ENCODE measurements around the gene ERC1.
"Not testable (repeated sequence)": the region's sequence is repeated elsewhere in the genome, so short reads cannot be mapped to it uniquely, and the experiment has no call there.

ERC1 gene

DNA sequence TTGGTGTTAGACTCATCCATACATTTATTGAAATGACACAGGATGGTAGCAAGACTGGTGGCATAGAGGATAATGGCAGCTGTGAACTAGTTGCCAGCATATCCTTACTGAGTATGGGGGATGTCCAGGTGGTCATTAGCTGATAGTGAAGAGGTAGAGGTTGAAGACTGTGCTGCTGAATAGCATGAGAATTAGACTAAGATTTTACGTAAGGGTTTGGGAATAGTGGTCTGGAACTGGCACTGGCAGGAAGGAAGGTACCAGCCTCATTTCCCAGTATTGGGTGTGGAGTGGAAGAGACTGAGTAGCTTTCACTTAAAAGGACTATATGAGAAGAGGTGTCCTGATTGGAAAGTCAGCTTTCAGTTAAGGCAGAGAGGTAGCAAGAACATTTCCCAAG lies 6.5 kb downstream of the ERC1 start:
- Mint-ChIP-seq H3K9me3 (no peaks in the 10 kb centered on the region), H3K27ac (no peak overlapping the region), H3K27me3 (ENCODE audit: low read depth) (no peaks in the 10 kb centered on the region), H3K4me1 (ENCODE audit: low read depth) (peaks cover 9% of the 10 kb centered on the region), H3K36me3 (ENCODE audit: low read depth) (peaks cover 4% of the 10 kb centered on the region), H3K4me3 (no peak overlapping the region)

DNA sequence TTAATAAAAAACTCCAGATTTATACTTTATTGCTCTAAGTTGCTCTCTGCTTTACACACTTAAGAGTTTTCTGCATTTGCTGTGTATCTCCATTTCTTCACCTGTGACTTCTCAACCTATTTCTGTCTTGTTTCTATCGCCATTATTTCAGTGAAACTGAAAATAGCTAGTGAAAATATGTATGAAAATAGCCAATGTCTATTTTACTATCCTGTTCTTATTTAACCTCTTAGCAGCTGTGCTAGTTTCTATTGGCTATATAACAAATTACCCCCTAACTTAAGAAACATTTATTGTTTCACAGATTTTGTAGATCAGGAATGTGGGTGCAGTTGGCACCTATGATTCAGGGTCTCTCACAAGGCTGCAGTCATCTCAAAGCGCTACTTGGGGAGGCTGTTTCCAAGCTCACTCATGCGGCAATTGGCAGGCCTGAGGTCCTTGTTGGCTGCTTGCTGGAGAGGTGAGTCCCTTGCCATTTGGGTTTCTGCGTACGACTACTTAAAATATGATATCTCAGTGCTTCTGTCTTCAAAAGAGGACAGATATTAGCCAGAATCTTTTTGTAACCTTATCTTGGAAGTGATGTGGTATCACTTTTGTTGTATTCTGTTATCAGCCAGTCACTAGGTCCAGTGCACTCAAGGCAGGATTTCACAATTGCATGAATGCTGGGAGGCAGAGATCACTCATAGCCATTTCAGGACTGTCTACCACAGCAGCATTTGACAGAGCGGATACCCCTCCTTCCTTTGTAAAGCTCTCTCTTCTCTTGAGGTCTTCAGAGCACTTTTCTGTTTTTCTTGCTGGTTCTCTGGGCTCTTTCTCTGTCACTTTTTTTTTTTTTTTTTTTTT lies 7.2 kb downstream of the ERC1 start:
- H3K27me3 Mint-ChIP-seq (ENCODE audit: low read depth) = no peaks in the 10 kb centered on the region
- H3K4me3 Mint-ChIP-seq = no peak overlapping the region
- H3K9me3 Mint-ChIP-seq = no peaks in the 10 kb centered on the region
- peaks cover 6% of the 10 kb centered on the region for H3K4me1 Mint-ChIP-seq (ENCODE audit: low read depth)
- H3K36me3 Mint-ChIP-seq (ENCODE audit: low read depth) = peaks cover 4% of the 10 kb centered on the region
- H3K27ac Mint-ChIP-seq = no peak overlapping the region

DNA sequence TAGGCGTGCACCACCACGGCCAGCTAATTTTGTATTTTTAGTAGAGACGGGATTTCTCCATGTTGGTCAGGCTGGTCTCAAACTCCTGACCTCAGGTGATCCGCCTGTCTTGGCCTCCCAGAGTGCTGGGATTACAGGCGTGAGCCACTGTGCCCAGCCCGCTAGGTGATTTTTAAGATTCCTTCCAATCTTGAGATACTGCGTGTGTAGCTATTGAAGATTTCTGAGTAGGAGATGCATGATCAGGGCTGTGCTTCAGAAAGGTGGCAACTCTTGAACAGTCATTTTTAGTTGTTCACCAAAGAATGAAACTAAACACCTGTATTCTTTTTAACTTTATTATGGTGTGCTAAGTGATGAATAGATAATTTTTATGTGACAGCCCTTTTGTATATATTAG lies 8.7 kb downstream of the ERC1 start:
- H3K27me3 Mint-ChIP-seq (ENCODE audit: low read depth); H3K4me1 Mint-ChIP-seq (ENCODE audit: low read depth); H3K9me3 Mint-ChIP-seq; H3K4me3 Mint-ChIP-seq; H3K36me3 Mint-ChIP-seq (ENCODE audit: low read depth); H3K27ac Mint-ChIP-seq: not testable (repeated sequence)

DNA sequence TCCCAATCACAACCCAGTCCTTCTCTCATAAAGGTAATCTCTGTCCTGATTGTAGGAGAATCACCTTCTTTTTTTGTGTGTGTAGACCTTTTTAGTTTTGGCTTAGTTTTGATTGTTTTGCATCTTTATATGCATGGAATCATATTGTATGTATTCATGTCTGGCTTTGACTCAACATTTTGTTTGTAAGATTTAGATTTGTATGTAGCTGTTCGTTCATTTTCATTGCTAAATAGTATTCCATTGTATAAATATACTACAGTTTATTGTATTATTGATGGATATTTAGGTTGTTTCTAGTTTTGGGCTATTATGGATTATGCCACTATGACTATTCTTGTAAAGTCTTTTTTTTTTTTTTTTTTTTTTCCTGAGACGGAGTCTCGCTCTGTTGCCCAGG lies 10.5 kb downstream of the ERC1 start:
- Mint-ChIP-seq H3K36me3 (ENCODE audit: low read depth) (peaks cover 6% of the 10 kb centered on the region), H3K27ac (no peak overlapping the region), H3K9me3 (no peaks in the 10 kb centered on the region), H3K4me3 (no peak overlapping the region), H3K4me1 (ENCODE audit: low read depth) (peaks cover 5% of the 10 kb centered on the region), H3K27me3 (ENCODE audit: low read depth) (no peaks in the 10 kb centered on the region)

DNA sequence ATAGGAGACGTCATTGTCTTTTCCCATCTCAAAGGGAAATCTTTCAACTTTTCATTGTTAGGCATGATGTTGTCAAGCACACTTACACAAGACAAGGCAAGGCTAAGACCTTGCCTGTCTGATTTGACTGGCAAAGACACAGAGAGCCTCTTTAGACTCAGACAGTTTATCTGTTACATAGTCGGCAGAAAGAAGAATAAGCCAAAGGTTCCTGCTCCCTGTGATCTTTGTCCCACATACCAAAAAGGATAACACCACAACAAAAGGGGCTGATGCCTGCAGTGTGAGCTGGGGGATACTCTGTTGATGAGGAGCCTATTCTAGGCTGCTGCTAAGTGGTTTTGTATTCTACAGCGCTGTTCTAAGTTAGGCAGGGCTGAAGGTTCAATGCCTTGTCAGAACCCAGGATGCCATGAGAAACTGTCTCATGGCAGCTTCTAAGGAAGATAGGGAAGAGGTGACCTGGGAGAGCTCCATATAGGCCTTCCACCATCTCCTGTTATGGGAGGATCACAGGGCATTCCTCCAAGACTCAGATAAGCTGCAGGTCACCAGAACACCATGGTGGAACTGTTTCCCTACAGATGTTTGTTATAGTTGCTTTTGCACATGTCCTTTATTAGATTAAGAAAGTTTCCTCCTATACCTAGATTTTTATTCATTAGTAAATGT lies 12.7 kb downstream of the ERC1 start:
- H3K9me3 Mint-ChIP-seq = no peaks in the 10 kb centered on the region
- no peak overlapping the region for H3K4me3 Mint-ChIP-seq
- H3K4me1 Mint-ChIP-seq (ENCODE audit: low read depth) = peaks cover 6% of the 10 kb centered on the region
- no peaks in the 10 kb centered on the region for H3K27me3 Mint-ChIP-seq (ENCODE audit: low read depth)
- no peak overlapping the region for H3K27ac Mint-ChIP-seq
- peaks cover 6% of the 10 kb centered on the region for H3K36me3 Mint-ChIP-seq (ENCODE audit: low read depth)

DNA sequence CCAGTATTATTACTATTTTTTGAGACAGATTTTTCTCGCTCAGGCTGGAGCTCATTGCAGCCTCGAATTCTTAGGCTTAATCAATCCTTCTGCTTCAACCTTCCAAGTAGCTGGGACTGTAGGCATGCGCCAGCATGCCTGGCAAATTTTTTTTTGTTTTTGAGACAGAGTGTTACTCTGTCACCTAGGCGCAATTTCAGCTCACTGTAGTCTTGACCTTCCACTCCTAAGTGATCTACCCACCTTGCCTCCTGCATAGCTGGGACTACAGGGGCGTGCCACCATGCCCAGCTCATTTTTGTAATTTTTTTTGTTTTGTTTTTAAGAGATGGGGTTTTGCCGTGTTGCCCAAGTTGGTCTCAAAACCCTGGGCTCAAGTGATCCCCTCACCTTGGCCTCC lies 15.2 kb downstream of the ERC1 start:
- peaks cover 6% of the 10 kb centered on the region for H3K4me1 Mint-ChIP-seq (ENCODE audit: low read depth)
- H3K4me3 Mint-ChIP-seq = no peak overlapping the region
- peaks cover 5% of the 10 kb centered on the region for H3K36me3 Mint-ChIP-seq (ENCODE audit: low read depth)
- no peak overlapping the region for H3K27ac Mint-ChIP-seq
- H3K27me3 Mint-ChIP-seq (ENCODE audit: low read depth) = no peaks in the 10 kb centered on the region
- no peaks in the 10 kb centered on the region for H3K9me3 Mint-ChIP-seq

DNA sequence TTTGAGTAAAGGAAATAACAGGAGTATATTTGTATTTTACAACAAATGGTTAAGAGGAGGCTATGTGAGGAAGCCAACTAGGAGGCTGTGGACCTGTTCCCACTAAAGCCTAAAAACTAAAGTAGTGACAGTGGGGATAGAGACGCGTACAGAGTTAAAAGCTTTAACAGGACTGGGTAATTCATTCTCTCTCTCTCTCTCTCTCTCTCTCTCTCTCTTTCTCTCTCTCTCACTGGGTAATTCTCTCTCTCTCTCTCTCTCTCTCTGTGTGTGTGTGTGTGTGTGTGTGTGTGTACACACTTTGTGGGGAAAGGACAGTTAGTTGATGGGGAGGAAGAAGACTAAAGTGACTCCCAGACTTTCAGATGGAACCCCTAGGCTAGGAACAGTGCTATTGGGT lies 16.3 kb downstream of the ERC1 start:
- Mint-ChIP-seq H3K27ac (no peak overlapping the region), H3K36me3 (ENCODE audit: low read depth) (peaks cover 3% of the 10 kb centered on the region), H3K4me3 (no peak overlapping the region), H3K4me1 (ENCODE audit: low read depth) (peaks cover 6% of the 10 kb centered on the region), H3K9me3 (no peaks in the 10 kb centered on the region), H3K27me3 (ENCODE audit: low read depth) (no peaks in the 10 kb centered on the region)

DNA sequence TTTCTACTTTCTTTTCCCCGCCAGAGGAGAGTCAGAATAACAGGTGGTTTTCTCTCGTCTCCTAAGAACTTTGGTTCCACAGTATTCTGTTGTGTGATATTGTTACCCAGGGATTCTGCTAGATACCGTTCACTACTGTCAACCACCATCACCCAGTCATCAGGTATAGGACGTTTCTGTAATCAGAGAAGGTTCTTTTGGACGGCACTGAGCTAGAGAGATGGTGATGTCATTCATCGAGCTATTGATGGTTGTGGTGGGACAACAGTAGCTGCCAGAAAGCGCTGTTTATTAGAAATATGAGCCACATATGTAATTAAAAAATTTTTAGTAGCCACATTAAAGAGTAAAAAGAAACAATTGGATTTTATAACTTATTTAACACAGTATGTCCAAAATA lies 17.0 kb downstream of the ERC1 start:
- peaks cover 6% of the 10 kb centered on the region for H3K4me1 Mint-ChIP-seq (ENCODE audit: low read depth)

DNA sequence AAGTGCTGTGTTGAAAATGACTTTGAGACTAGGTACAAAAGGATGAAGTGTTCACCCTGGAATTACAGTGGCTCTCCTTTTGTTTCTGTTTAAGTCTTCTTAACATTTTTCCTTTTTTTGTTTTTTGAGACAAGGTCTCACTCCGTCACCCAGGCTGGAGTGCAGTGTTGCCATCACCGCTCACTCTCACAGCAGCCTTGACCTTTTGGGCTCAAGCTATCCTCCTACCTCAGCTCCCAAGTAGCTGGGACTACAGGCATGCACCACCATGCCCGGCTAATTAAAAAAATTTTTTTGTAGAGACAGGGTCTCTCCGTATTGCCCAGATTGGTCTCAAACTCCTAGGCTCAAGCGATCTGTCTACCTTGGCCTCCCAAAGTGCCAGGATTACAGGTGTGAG lies 20.1 kb downstream of the ERC1 start:
- Mint-ChIP-seq H3K27ac (no peak overlapping the region), H3K9me3 (no peaks in the 10 kb centered on the region), H3K27me3 (ENCODE audit: low read depth) (no peaks in the 10 kb centered on the region), H3K4me1 (ENCODE audit: low read depth) (peaks cover 4% of the 10 kb centered on the region), H3K4me3 (no peak overlapping the region), H3K36me3 (ENCODE audit: low read depth) (no peaks in the 10 kb centered on the region)

More for the DNA sequence above, 17.0 kb downstream of the ERC1 start:
- H3K36me3 Mint-ChIP-seq (ENCODE audit: low read depth) = peaks cover 3% of the 10 kb centered on the region
- H3K27me3 Mint-ChIP-seq (ENCODE audit: low read depth) = no peaks in the 10 kb centered on the region
- no peaks in the 10 kb centered on the region for H3K9me3 Mint-ChIP-seq
- H3K27ac Mint-ChIP-seq = no peak overlapping the region
- H3K4me3 Mint-ChIP-seq = no peak overlapping the region

DNA sequence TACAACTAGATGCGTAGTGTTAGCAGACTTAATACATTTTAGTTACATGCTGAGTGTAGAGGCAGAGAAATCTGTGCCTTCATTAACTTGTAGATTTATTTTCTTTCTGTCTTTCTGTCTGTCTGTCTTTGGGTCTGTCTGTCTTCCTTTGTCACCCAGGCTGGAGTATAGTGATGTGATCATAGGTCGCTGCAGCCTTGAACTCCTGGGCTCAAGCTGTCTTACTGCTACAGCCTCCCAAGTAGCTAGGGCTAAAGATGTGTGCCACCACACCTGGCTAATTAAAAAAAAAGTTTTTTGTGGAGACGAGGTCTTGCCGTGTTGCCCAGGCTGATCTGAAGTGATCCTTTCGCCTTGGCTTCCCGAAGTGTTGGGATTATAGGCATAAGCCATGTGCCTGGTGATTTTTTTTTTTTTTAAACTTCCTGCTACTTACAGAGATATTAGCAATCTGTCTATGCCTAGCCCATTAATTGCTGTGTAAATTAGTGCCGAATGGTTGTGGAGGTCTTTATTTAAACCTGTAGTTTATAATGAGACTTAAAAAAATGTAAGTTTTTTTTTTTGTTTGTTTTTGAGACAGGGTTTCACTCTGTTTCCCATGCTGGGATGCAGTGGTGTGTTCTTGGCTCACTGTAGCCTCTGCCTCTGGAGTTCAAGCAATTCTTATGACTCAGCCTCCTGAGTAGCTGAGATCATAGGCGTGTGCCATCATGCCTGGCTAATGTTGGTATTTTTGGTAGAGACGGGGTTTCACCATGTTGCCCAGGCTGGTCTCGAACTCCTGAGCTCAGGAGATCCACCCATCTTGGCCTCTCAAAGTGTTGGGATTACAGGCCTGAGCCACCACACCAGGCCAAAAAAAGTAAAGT lies 22.8 kb downstream of the ERC1 start:
- no peaks in the 10 kb centered on the region for H3K27me3 Mint-ChIP-seq (ENCODE audit: low read depth)
- no peak overlapping the region for H3K4me3 Mint-ChIP-seq
- H3K27ac Mint-ChIP-seq = no peak overlapping the region
- H3K4me1 Mint-ChIP-seq (ENCODE audit: low read depth) = peaks cover 2% of the 10 kb centered on the region
- no peaks in the 10 kb centered on the region for H3K9me3 Mint-ChIP-seq
- H3K36me3 Mint-ChIP-seq (ENCODE audit: low read depth) = no peaks in the 10 kb centered on the region

DNA sequence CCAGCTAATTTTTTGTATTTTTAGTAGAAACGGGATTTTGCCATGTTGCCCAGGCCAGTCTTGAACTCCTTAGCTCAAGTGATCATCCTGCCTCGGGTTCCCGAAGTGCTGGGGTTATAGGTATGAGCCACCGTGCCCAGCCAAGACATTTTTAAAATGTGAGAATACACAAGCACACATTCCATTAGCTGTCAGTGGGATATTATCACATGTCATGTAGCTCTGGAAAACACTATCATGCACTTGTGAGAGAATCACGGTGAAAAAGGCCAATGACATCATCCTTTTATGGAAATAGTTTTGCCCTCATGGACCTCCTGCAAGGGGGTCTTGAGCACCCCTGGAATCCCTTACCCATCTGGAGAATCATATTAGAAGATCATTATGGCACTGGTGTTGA lies 28.3 kb downstream of the ERC1 start:
- no peaks in the 10 kb centered on the region for H3K27me3 Mint-ChIP-seq (ENCODE audit: low read depth)
- H3K4me3 Mint-ChIP-seq = no peak overlapping the region
- H3K36me3 Mint-ChIP-seq (ENCODE audit: low read depth) = peaks cover 5% of the 10 kb centered on the region
- no peak overlapping the region for H3K27ac Mint-ChIP-seq
- H3K4me1 Mint-ChIP-seq (ENCODE audit: low read depth) = peaks cover 4% of the 10 kb centered on the region
- H3K9me3 Mint-ChIP-seq = no peaks in the 10 kb centered on the region

DNA sequence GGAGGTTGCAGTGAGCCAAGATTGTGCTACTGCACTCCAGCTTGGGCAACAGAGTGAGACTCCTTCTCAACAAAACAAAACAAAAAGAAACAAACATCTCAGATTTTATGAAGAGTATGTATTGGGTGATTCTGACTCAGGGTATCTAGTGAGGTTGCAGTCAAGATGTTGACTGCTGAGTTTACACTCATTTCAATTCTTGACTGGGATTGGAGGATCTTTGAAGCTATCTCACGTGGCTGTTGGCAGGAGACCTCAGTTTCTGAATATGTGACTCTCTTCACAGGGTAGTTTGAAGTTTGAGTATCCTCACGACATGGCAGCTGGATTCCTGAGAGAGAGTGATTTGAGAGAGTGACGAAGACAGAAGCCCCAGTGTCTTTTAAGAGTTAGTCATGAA lies 29.4 kb downstream of the ERC1 start:
- Mint-ChIP-seq H3K27ac (no peak overlapping the region), H3K36me3 (ENCODE audit: low read depth) (peaks cover 5% of the 10 kb centered on the region), H3K4me1 (ENCODE audit: low read depth) (peaks cover 4% of the 10 kb centered on the region), H3K27me3 (ENCODE audit: low read depth) (no peaks in the 10 kb centered on the region), H3K4me3 (no peak overlapping the region), H3K9me3 (no peaks in the 10 kb centered on the region)

DNA sequence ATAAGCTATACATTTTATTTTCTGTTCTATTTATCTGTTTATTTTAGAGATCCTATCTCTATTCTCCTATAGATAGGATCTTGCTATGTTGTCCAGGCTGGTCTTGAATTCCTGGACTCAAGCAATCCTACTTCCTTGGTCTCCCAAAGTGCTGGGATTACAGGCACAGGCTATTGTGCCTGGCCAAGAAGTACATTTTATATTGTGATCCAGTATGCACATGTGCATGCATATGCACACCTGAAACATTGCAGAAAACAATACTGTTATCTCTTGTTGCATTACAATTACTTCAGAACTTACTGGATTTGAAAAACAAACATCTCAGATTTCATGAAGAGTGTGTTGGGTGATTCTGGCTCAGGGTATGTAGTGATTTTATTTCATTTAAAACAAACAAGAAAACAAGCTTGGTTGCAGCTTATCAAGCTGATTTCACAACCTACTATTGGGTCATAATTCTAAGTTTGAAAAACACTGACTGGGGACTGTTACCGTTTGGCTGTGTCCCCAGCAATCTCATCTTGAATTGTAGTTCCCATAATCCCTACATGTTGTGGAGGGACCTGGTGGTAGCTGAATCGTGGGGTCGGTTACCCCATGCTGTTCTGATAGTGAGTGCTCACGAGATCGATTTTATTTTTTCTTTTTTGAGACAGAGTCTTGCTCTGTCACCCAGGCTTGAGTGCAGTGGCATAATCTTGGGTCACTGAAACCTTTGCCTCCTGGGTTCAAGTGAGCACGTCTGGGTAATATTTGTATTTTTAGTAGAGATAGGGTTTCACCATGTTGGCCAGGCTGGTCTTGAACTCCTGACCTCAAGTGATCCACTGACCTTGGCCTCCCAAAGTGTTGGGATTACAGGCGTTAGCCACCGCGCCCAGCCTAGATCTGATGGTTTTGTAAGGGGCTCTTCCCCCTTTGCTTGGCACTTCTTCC lies 31.3 kb downstream of the ERC1 start:
- no peak overlapping the region for H3K4me3 Mint-ChIP-seq
- no peaks in the 10 kb centered on the region for H3K27me3 Mint-ChIP-seq (ENCODE audit: low read depth)
- no peak overlapping the region for H3K27ac Mint-ChIP-seq
- H3K4me1 Mint-ChIP-seq (ENCODE audit: low read depth) = peaks cover 4% of the 10 kb centered on the region
- peaks cover 6% of the 10 kb centered on the region for H3K36me3 Mint-ChIP-seq (ENCODE audit: low read depth)
- H3K9me3 Mint-ChIP-seq = no peaks in the 10 kb centered on the region

DNA sequence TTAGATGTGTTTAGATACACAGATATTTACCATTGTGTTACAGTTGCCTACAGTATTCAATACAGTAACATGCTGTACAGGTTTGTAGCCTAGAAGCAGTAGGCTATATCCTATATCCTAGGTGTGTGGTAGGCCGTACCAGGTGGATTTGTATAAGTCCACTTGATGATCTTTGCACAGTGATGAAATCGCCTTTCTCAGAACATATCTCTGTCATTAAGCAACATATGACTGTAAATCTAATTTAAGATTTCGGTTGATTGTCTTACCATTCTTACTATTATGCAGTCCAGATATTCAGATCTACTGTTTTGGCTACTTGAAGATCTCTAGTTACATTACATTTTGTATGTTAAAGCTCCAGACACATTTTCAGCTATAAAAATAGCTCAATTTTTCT lies 39.8 kb downstream of the ERC1 start:
- Mint-ChIP-seq H3K36me3 (ENCODE audit: low read depth) (peaks cover 16% of the 10 kb centered on the region), H3K9me3 (no peaks in the 10 kb centered on the region), H3K27me3 (ENCODE audit: low read depth) (no peaks in the 10 kb centered on the region), H3K4me3 (no peak overlapping the region), H3K4me1 (ENCODE audit: low read depth) (no peaks in the 10 kb centered on the region), H3K27ac (no peak overlapping the region)

Data from T-helper 1 cell treated with Interleukin-12 subunit alpha and Interleukin-12 subunit beta and Interleukin-4 antibody, amounts not matched to agents 30 μg/mL and 1 μg/mL, for 36 hours (primary cell).